OCI-LY7 (cell line): ENCODE data around the gene DOLK. TPM values are rescaled to one million over a fixed set of nuclear protein-coding genes. Genes with fewer than 3 reads are reported as not detected.

ENCODE experiments used
- Bru-seq: library from RNA; stranded (reverse); fragments of 400-500 nt; gene quantifications from one replicate; lab custom pipeline; 2021; lab: Mats Ljungman, UMichigan
- BruChase-seq, 2 experiments: library from RNA; stranded (reverse); fragments of 400-500 nt; gene quantifications; one replicate each; lab custom pipeline; 2021; lab: Mats Ljungman, UMichigan
- BruUV-seq: library from RNA; stranded (reverse); fragments of 400-500 nt; replicated peaks from 2 replicates; lab custom pipeline; 2021; lab: Mats Ljungman, UMichigan
- CTCF ChIA-PET: fragments of 300-600 bp; sonication (Branson Sonifier 250); formaldehyde crosslinking; loops from one replicate; lab custom pipeline; 2022; ENCODE audit warnings: antibody characterized with exemption; ENCODE audit not compliant: unreplicated experiment; lab: Charles Lee
- POLR2A ChIA-PET: fragments of 300-600 bp; sonication (Branson Sonifier 250); formaldehyde crosslinking; loops from one replicate; lab custom pipeline; 2022; ENCODE audit warnings: antibody characterized with exemption; lab: Charles Lee
- DNase-seq: peaks from one replicate; pipeline ENCODE4 v3.0.0-alpha.2; 2015; ENCODE audit warnings: low spot score
- H2AFZ ChIP-seq: fragments of 200-600 bp; sonication (generic), shearing (Covaris generic); 2 replicates; pipeline ENCODE4 v1.6.1; 2014; ENCODE audit warnings: mild to moderate bottlenecking, antibody characterized with exemption, low read length, moderate library complexity
- H3K27ac ChIP-seq: fragments of 200-600 bp; sonication (generic); 2 replicates; pipeline ENCODE4 v1.5.1; 2014; ENCODE audit warnings: mixed run types, low read depth, mild to moderate bottlenecking, moderate library complexity, low read length, inconsistent platforms; ENCODE audit not compliant: poor library complexity, severe bottlenecking
- H3K36me3 ChIP-seq: fragments of 200-600 bp; sonication (generic); 2 replicates; pipeline ENCODE4 v1.6.1; 2014; ENCODE audit warnings: mild to moderate bottlenecking, antibody characterized with exemption, low read length, moderate library complexity, mixed read lengths; ENCODE audit not compliant: insufficient read depth
- H3K4me1 ChIP-seq: fragments of 200-600 bp; sonication (generic); 2 replicates; pipeline ENCODE4 v1.5.1; 2014; ENCODE audit warnings: mild to moderate bottlenecking, low read length; ENCODE audit not compliant: insufficient read depth, poor library complexity, severe bottlenecking
- H3K4me2 ChIP-seq: fragments of 200-600 bp; sonication (generic); 2 replicates; pipeline ENCODE4 v1.6.1; 2014; ENCODE audit warnings: mild to moderate bottlenecking, low read length
- H3K4me3 ChIP-seq: fragments of 200-600 bp; sonication (generic); 2 replicates; pipeline ENCODE4 v1.5.1; 2014; ENCODE audit warnings: mild to moderate bottlenecking, low read depth, low read length; ENCODE audit not compliant: poor library complexity, severe bottlenecking
- H3K79me2 ChIP-seq: fragments of 200-600 bp; sonication (generic); 2 replicates; pipeline ENCODE4 v1.6.1; 2016; ENCODE audit warnings: low read depth, mild to moderate bottlenecking, low read length, moderate library complexity, mixed read lengths; ENCODE audit not compliant: insufficient read depth
- H3K9me2 ChIP-seq: fragments of 200-600 bp; sonication (generic); 2 replicates; pipeline ENCODE4 v1.6.1; 2016; ENCODE audit warnings: mild to moderate bottlenecking, low read length, mixed read lengths; ENCODE audit not compliant: insufficient read depth
- H3K9me3 ChIP-seq: fragments of 200-600 bp; sonication (generic); 2 replicates; pipeline ENCODE4 v1.6.1; 2014; ENCODE audit warnings: mild to moderate bottlenecking, mixed run types, low read length, mixed read lengths
- H4K20me1 ChIP-seq: fragments of 200-600 bp; sonication (generic); 2 replicates; pipeline ENCODE4 v1.6.1; 2014; ENCODE audit warnings: mild to moderate bottlenecking, antibody characterized with exemption, low read length, moderate library complexity, mixed read lengths; ENCODE audit not compliant: insufficient read depth
- CTCF ChIP-seq: fragments of 200-600 bp; sonication (generic); conservative IDR thresholded peaks from 2 replicates; pipeline ENCODE4 v1.5.1; 2014; ENCODE audit warnings: mild to moderate bottlenecking, antibody characterized with exemption, low read length, moderate library complexity, mixed read lengths
- EZH2phosphoT487 ChIP-seq: fragments of 200-600 bp; sonication (generic); IDR thresholded peaks from 2 replicates; pipeline ENCODE4 v1.6.1; 2018; ENCODE audit warnings: low read depth, borderline replicate concordance, mild to moderate bottlenecking, mixed run types, antibody characterized with exemption, low read length, moderate library complexity, mixed read lengths
- intact Hi-C: fragments of 100-400 bp; cut with micrococcal nuclease; formaldehyde crosslinking; loops from one replicate; pipeline ENCODE4 v1.10.0; 2022; ENCODE audit not compliant: unreplicated experiment
- long read RNA-seq: library from polyadenylated mRNA; stranded (forward); transcript quantifications from one replicate; pipeline ENCODE4 v2.0.0, GENCODE V29; 2022
- total RNA-seq, 2 experiments: library from RNA; depleted of rRNA in 1 of 2; stranded (reverse); fragments of >200 nt in 1 of 2; shearing (Covaris generic) in 1 of 2; gene quantifications; 2 replicates each; pipeline ENCODE4 v1.2.3, GENCODE V29; 2014 to 2022

Gene DOLK
- total RNA-seq (2014; rRNA removed; shearing (Covaris generic)) (9.6 and 11.2 TPM in 2 replicates), total RNA-seq (2022) (5.1 and 5.8 TPM in 2 replicates), Bru-seq, nascent RNA (percentile 55 among the genes with signal in this experiment), BruChase-seq, experiment 1, labeled RNA remaining after a 6-hour chase (percentile 38 among the genes with signal in this experiment), BruChase-seq, experiment 2, labeled RNA remaining after a 2-hour chase (percentile 61 among the genes with signal in this experiment)
- long read RNA-seq, transcript DOLK-201 (1 exons, 2,090 nt) = major isoform, 26 of 26 reads
- long read RNA-seq, partial matches to known transcripts = 0 of 26 reads
- long read RNA-seq, other reads (novel, unspliced or antisense) = 0 of 26 reads

- Histone ChIP-seq H3K4me3 (peak within 1 kb of the TSS; percentile 95), H4K20me1 (no peaks in the 10 kb centered on the region), H3K79me2 (peaks cover 21% of the 10 kb centered on the region; the same call in 1 of the 2 replicates), H2AFZ (peak within 1 kb of the TSS; percentile 63), H3K9me3 (no peaks in the 10 kb centered on the region), H3K36me3 (peaks cover 44% of the 10 kb centered on the region), H3K9me2 (no peaks in the 10 kb centered on the region), H3K4me2 (peak within 1 kb of the TSS; percentile 82), H3K27ac (peak within 1 kb of the TSS; percentile 63), H3K4me1 (peaks cover 14% of the 10 kb centered on the region)
- intact Hi-C loops = loop anchor here (5.0 kb wide), 1 partner anchor 85 kb away; no protein-coding TSS in a partner anchor
- ChIA-PET CTCF (no interaction called here), POLR2A (interaction anchor here (0.6 to 0.8 kb wide), 3 partner anchors 11 to 342 kb away, joined by 3 to 5 read pairs (median 4); no protein-coding TSS in a partner anchor)
- no peak for TF ChIP-seq CTCF
- TF ChIP-seq EZH2phosphoT487 = no peak
- peak; percentile 94 for DNase-seq
- no TSS peak for BruUV-seq
These were observed at the start of gene DOLK, which contains the start of gene NUP188 for GRCh38 chr9:128947527-128948301. Gene DOLK, minus strand, starts transcription at chr9:128947603. Its CDS starts 300 bp downstream, at chr9:128947303. Gene NUP188, plus strand, starts transcription at chr9:128947699. Its CDS starts 21 bp downstream, at chr9:128947720.

- ChIA-PET CTCF (no interaction called here), POLR2A (no interaction called here)
- BruUV-seq = no TSS peak
- Histone ChIP-seq H3K4me3 (no peak overlapping the region), H3K27ac (no peak overlapping the region), H3K79me2 (no peaks in the 10 kb centered on the region), H3K4me1 (no peaks in the 10 kb centered on the region), H3K4me2 (no peak overlapping the region), H4K20me1 (no peaks in the 10 kb centered on the region), H3K9me2 (no peaks in the 10 kb centered on the region), H2AFZ (no peak overlapping the region), H3K36me3 (peaks cover 94% of the 10 kb centered on the region), H3K9me3 (no peaks in the 10 kb centered on the region)
- TF ChIP-seq CTCF (no peak), EZH2phosphoT487 (no peak)
- no peak for DNase-seq
- intact Hi-C loops = no loop called here
These were observed 48.4 kb upstream of the DOLK start for GRCh38 chr9:128995791-128996190.
